Germinal center (tissue), 1 donor: ENCODE measurements around the gene RGS6.

Experiments used
- DNase-seq: peaks from one replicate; pipeline ENCODE4 v3.0.0; 2012; ENCODE audit warnings: mixed read lengths, low spot score

Gene RGS6

DNA sequence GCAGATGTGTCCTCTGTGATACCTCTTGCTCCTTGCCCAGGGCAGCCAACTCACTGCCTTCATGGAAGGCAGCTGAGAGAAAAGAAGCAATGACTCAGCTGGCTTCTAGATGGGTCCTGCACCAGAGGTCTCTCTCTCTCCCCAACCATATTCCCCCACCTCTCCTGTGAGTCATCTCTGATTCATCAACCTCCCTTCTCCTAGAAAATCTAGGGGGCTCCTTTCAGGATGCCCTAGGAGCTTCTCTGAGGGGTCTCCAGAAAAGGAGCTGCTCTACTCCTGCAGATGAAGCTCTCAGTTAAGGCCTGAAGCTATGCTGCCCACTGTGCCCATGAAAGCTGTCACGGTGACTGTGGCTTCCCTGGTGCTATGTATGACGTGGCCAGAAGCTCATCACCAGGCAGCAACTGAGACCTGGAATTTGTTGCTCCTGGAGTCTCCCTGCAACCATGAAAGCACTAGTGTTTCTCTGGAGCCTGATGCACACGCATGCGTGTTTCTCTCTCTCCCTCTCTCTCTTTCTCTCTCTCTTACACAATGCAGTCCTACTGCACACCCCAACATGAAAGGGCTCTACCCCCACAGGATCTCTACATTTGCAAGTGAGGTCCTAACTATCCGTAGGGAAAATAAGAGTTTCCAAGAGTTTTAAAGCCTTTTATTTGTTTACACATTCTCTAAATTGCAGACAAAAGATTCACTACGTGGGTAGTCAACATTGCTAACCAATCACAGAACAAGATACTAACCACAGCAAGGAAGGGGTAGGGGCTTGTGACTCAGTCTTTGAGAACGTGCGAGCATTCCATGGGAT, 676.4 kb downstream of the RGS6 start:
- DNase-seq: no peak

DNA sequence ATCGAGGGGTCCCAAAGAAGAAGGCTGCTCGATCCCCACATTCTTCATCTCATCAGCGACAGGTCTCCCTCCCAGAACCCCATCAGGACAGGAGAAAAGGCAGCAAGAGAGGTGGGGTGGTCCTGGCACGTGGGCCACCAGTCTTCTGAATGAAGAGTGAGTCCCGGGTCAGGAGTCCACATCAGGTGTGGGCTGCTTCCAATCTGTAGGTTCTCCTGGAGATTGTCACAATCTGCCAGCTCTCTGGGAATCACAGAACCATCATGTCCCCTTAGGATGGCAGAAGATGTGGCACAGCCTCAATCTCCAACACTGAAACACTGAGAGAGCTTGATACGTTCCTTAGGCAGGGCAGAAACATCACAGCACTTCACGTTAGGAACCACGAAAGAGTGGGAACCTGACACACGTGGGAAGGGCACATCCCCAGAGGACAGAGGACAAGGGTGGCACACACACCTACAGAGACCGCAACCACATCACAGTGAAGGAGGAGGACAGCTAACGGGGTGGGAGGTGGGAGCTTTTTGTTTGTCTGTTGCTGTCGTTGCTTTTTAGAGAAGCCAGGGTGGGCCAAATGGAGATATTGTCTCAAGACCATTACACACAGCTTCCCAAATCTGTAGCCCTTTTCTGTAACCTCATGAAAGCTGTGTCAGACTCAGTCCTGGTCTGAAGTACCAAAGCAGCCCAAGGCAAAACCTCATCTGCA, 677.1 kb downstream of the RGS6 start:
- DNase-seq: no peak

DNA sequence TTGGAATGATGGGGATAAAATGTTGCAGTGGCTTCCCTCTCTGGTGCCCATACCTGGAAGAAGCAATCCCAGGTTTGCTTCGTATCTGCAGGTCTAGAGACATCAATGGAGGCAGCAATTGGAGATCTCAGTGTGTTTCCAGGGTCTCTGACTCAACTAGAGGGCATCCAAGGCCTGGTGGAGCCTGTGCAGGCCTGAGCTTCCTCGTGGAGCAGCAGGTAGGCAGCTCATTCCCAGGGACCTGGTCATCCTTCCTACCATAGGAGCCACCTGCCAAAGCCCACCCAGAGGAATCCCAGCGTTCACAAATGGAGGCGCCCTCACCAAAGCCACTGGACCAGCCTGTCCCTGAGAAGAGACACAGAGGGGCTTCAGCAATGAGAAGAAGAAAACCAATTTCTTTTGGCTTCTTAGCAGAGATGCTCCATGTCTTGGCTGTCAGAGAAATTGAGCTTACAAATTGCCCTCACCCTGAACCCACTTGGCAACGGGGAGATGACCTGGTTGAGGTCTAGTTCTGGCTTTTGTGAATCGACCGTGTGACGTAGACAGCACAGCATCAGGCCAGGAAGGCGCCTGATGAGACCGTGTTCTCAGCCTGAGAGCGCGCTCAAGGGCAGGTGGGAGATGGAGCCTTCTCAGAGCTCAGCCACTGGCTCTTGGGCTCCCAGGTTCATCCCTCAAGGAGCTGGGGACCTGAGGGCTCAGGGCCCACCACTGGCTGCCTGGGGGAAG, 678.0 kb downstream of the RGS6 start:
- no peak for DNase-seq

DNA sequence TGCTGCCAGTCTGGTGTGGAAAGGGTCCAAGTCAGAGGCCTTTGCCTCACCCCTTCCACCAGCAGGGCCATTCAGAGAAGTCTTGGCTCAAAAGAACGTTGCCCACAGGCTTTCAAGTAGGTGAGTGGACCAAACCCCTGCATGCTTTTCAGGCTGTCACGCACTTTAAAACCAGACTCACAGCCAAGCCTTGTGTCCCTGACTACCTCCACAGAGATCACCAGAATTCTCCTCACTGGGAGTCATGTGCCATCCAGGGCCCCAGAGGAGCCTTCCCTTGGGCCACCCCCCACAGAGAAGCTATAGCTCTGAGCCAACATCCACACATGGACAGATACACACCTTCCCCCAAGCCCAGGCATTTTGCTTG, 678.6 kb downstream of the RGS6 start:
- no peak for DNase-seq

DNA sequence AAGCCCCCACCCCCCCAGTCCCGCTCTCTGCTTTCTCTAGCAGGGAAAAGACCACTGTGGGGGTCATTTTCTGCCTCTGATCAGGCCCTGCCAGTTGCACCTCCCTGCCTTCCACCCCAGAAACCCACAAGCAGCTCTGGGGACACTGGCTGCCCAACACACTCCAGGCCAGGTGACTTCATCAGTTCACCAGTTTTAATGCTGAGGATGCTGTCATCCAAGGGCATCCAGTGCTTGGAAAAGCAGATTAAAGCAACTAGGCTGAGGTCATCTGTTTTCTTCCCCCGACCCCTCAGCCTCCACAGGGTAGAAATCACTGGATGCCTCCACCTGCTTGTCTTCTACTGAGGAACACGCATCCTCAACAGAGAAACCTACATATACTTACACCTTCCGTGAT, 679.3 kb downstream of the RGS6 start:
- no peak for DNase-seq

DNA sequence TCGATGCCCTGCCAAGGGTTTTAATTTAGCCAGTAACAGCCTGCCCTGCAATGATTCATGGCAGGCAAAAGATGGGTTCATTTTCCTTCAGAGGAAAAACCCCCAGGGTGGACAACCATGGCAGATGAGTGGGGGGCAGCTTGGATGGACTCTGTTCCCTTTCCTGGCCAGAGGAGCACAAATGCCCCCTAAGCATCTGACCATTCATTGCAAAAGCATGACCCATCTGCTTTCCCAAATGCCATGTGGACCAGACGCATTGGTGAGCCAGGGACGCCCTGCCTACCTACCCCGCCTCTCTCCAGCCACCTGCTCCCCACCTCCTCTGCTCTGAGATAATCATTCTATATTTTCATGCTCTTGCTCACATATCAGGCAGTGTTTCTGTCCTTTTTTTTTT, 679.8 kb downstream of the RGS6 start:
- no peak for DNase-seq

DNA sequence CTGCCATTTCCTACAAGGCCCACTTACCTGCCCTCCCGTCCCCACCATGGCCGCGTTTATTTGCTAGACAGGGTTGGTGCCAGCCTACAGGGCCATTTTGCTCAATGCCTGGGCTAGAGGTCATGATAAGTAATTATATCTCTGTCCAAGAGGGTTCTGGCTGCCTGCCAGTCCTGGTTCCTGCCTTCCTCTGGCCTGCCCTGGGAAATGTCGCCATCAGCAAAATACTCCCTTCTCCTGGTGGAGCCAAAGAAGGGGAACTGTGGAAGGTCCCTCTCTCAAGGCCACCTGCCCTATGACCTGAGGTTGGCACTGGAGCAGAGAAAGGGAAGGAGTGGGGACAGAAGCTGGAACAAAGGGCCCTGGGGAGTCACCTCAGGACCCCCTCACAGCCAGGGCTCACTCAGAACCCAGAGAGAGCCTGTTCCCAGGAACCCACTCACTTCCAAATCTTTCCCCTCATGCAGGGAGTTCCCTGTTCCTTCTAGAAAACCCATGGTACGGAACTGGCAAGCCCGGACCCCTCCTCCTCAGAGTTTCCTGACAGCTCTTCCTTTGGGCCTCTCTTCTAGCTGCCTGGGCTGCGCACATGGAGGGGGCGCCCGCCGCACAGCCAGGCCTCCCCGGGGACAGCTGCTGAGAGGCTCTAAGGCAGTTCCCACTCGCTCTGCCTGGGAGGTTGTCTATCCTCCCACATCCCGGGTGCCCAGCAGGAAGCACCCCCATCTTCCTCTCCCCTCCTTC, 681.2 kb downstream of the RGS6 start:
- DNase-seq: no peak

DNA sequence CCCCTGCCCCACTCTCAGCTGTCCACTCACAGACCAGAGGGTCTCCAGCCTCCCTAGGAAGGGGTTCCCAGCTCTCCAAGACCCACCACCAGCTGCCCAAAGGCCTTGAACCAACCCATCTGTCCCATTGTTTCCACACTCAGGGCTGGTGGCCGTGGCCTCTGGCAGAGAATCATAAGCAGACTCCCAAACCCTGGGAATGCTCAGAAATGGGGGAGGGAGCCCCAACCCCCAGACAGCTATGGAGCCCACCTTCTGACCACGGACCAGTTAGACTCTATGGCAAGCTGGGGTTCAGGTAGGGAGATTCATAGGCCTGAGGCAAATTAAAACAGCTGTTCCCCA, 681.7 kb downstream of the RGS6 start:
- DNase-seq: no peak

DNA sequence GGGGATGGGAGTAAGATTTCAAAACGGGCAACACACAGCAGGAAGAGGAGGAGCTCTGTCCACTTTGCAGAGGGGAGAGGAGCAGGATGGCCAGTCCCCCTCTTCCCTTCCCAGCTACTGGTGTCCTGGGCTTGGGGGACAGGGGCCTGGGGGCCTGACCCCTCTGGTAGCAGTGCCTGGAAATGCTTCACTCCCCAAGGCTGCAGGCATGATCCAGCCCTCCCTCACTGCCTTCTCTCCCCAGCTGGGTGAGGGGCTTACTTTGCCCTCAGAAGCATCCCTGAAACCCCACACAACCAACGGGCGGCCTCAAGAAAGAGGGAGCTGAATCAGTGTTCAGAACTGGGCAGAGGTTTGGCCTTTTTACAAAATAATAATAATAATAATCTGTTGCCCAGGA, 682.1 kb downstream of the RGS6 start:
- DNase-seq: no peak

DNA sequence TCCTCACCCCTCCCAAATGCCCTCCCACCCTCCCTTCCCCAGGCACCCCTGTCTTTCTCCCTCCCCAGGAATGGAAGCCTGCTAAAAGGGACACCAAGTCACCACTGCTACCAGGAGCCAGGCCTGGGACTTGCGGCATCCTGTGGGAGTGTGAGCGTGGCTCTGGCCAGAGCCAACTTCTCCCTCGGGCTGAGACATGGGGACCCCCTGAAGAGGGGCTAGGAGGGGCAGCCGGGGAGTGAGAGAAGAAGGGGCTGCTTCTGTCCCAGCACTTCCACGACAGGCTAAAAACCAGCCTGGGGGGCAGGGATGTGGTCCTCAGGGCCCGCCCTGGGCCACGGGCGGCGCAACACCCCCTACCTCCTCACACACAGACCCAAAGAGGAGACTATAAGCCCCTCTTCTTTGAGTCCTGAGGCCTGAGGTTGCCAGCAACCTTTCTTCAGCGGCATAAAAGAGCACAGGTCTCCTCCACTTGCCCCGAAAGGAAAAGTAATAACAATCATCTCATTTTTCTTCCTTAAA, 682.7 kb downstream of the RGS6 start:
- DNase-seq: no peak

DNA sequence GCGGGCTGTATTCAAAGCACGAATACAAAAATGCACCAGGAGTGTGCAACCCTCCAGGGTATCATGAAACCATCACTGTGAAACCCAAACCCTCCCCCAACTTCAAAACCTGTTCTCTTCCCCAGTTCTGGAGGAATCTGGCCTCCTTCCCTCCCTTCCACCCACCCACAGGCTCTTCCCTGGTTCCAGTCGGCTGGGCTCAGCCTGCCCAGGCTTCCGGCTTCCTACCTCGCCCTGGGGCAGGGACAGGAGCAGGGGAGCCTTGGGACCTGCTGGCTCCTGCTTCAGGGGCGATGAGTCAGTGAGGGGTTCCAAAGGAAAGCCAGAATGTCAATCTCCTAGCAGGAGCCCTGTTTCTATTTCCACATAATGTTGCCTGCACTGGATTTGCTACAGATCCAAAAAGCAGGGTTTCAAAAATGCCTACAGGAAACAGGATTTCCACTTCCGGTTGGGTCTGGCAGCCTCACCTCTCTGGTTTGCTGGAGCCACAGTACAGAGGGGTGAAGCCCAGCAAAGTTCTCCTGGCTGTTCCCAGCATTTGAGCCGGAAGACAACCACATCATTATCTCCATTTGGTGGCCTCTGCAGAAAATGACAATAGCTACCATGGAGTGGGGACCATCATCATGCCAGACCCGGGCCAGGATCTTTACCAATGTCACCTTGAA, 683.4 kb downstream of the RGS6 start:
- DNase-seq: no peak
